ENCODE measurements around the gene LGSN. TPM values are rescaled to one million over a fixed set of nuclear protein-coding genes. Genes with fewer than 3 reads are reported as not detected.

Gene LGSN
- polyA plus RNA-seq, 2 of the 4 experiments (the other 2 are of a cell fraction), result 11.2 to 39.2 TPM

GRCh38 chr6:63259153-63259552 is 60.6 kb downstream of the LGSN start:
- H3K27ac ChIP-seq, result no peak overlapping the region
- TF ChIP-seq ZFP36 (IDR thresholded peaks at IDR 0.05; ENCODE audit: borderline replicate concordance, partially characterized antibody), result no peak
- no peak for TF ChIP-seq HMGXB4 (CRISPR knock-in tag; IDR thresholded peaks at IDR 0.05; ENCODE audit: borderline replicate concordance)
- TF ChIP-seq CBX8 (IDR thresholded peaks at IDR 0.05), result no peak
- no peak for TF ChIP-seq HOXB13 (CRISPR knock-in tag; IDR thresholded peaks at IDR 0.05; ENCODE audit: low read depth)
- TF ChIP-seq TFCP2L1 (CRISPR knock-in tag; IDR thresholded peaks at IDR 0.05), result no peak
- TF ChIP-seq MAX (IDR thresholded peaks at IDR 0.05), result no peak
- no peak for TF ChIP-seq USF2 (IDR thresholded peaks at IDR 0.05)
- no peak for TF ChIP-seq E2F6 (IDR thresholded peaks at IDR 0.05; ENCODE audit: borderline replicate concordance, low read depth)
- TF ChIP-seq HOXA7 (CRISPR knock-in tag; IDR thresholded peaks at IDR 0.05), result no peak
- TF ChIP-seq CTCF (IDR thresholded peaks at IDR 0.05), result no peak
- no peak for TF ChIP-seq MYC (IDR thresholded peaks at IDR 0.05; ENCODE audit: borderline replicate concordance, low read length)
- TF ChIP-seq FOXS1 (CRISPR knock-in tag; IDR thresholded peaks at IDR 0.05), result no peak
- no peak for TF ChIP-seq SMC3 (IDR thresholded peaks at IDR 0.05)
- no peak for TF ChIP-seq CBX2 (IDR thresholded peaks at IDR 0.05; ENCODE audit: borderline replicate concordance, low read depth)
- no peak for TF ChIP-seq ZNF302 (CRISPR knock-in tag; IDR thresholded peaks at IDR 0.05)
- H3K4me1 ChIP-seq, result no peaks in the 10 kb centered on the region
- H3K4me2 ChIP-seq, result no peak overlapping the region
- FAIRE-seq (no peak), ATAC-seq (no peak), DNase-seq (ENCODE audit: low read depth in 1 of 2, low spot score in 1 of 2) (no peak)
- H3K9me3 ChIP-seq, result no peaks in the 10 kb centered on the region
- H3K4me3 ChIP-seq, result no peak overlapping the region
- ChIA-PET POLR2A (no interaction called here), CTCF (interaction anchor here (1.4 kb wide), 1 partner anchor 544 kb away, joined by 5 read pairs; no protein-coding TSS in a partner anchor)

- ChIA-PET POLR2A (no interaction called here), CTCF (no interaction called here)
- no peaks in the 10 kb centered on the region for H3K9me3 ChIP-seq
- ATAC-seq, result no peak
- no peak for DNase-seq (ENCODE audit: low read depth in 1 of 2, low spot score in 1 of 2)
- no peak for TF ChIP-seq BHLHE40 (IDR thresholded peaks at IDR 0.05; ENCODE audit: low read depth, low read length)
- TF ChIP-seq JUN (IDR thresholded peaks at IDR 0.05), result no peak
- no peak for TF ChIP-seq CBX2 (IDR thresholded peaks at IDR 0.05; ENCODE audit: borderline replicate concordance, low read depth)
- TF ChIP-seq JUNB (IDR thresholded peaks at IDR 0.05), result no peak
- TF ChIP-seq CBX8 (IDR thresholded peaks at IDR 0.05), result no peak
- TF ChIP-seq RAD21 (conservative IDR thresholded peaks at IDR 0.05 in 1 of 2, IDR thresholded peaks at IDR 0.05 in 1 of 2), result no peak
- no peak for TF ChIP-seq FOXS1 (CRISPR knock-in tag; IDR thresholded peaks at IDR 0.05)
- no peak for TF ChIP-seq NFE2L2 (conservative IDR thresholded peaks at IDR 0.05; ENCODE audit: low read length)
- TF ChIP-seq KDM1A (IDR thresholded peaks at IDR 0.05; ENCODE audit: low read depth), result no peak
- no peak for TF ChIP-seq CTCF (IDR thresholded peaks at IDR 0.05)
- no peak for TF ChIP-seq E2F6 (IDR thresholded peaks at IDR 0.05; ENCODE audit: borderline replicate concordance, low read depth)
- H3K4me1 ChIP-seq, result no peaks in the 10 kb centered on the region
- FAIRE-seq, result no peak
- no peak overlapping the region for H3K4me2 ChIP-seq
- H3K27ac ChIP-seq, result no peak overlapping the region
- WGBS (ENCODE audit: missing lambda C conversion rate), result 78% methylated on average over 3 of the region's 3 CpGs
- no peak overlapping the region for H3K4me3 ChIP-seq
These were observed 69.8 kb downstream of the LGSN start for GRCh38 chr6:63249875-63250482.
